ENCODE results near the gene EPHB6.

Gene EPHB6

GRCh38 chr7:142899661-142900060, 44.8 kb downstream of the EPHB6 start:
- DNase-seq: no peak

- DNase-seq: no peak
These were observed 46.8 kb downstream of the EPHB6 start for GRCh38 chr7:142901426-142902259.

GRCh38 chr7:142904128-142904527, 49.3 kb downstream of the EPHB6 start:
- no peak for DNase-seq

DNA sequence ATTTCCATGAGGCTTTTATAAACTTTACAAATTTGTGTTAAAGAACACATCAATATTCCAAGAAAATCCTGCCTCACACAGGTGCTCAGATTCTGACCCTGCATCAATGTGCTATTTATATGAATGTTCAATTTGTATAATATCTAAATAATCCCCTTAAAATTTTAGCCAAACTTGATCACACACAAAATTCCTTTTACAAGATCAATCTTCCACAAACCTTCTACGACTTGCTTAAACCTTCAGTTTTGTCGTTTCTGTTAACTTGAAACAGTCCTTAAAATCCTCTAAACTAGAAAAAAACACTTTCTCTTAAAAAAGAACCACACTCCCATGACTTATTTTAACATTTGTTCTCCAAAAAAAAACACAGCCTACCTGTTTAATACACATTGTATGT, 50.9 kb downstream of the EPHB6 start:
- no peak for DNase-seq

DNA sequence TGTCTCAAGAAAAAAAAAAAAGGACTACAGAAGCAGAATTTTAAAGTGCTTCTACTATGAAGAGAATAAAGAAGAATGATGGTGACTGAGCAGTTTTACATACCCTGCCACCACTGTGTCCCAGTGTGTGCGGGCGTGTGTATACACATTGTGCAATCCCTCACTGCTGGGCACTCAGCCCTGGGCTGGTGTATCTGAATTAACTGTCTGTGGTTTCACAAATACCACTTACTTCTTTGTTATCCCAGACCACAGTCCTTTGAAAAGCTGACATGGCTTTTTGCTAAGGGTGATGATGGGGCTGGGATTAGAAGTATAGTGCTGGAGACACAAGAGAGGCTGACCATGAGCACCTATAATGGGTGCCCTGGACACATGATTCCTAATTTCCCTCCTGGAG, 51.8 kb downstream of the EPHB6 start:
- no peak for DNase-seq

DNA sequence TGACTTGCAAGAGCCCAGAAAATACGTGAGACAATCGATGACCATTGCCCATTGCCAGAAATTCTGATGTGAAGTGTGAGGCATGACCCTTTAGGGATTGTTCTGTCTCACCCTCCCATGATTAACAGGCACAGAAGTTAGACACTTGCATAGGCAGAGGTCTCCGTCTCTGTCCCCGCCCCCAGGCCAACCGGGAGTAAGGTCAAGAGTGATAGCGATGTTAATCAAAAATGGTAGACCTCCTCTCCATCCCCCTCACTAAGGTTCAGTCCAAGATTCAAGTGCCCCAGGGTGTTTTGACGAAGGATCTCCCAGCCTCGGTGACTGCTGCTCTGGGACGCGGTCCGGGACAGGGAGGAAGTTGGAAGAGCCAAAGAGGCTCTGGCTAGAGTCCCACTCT, 53.4 kb downstream of the EPHB6 start:
- DNase-seq: no peak

DNA sequence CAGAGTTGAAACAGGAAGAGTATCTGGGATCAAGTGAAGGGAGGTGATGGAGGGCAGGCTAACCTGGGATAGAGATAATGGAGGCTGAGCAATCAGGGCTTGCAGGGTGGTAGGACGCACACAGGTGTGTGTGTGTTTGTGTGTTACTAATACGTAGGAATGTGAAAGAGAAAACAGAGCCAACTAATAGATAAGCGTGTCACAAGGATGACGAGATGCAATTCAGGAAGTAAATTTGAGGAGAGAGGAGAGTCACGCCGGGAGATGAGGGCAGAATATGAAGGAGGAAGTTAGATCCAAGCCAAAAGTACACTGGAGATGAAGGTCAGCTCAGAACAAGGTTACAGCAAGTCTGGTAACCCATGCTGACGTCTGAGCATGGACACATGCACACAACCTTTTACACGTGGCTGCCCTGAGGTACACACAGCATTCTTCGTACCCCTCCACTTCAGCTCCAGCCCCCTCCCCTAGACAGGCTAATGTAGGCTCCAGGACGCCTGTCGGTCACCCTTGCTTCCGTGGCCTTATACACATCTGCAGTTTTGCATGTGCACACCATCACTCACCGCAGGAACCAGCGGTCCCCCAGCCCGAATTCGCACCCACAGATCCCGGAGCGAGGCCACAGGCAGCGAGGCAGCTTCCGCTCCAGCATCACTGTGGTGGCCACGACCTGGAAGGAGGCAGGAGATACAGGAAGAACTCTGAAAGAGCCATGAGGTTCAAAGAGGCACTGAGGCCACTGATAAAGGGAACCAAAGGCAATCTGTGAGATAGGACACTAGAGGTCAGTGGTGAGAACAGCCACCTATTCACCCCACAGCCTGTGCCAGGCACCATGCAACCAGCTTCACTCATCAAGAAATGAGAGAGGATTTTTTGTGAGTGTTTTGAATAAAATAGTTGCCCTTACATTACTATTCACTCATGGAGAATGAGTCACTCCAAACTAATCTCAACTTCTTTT, 54.3 kb downstream of the EPHB6 start:
- no peak for DNase-seq

- DNase-seq: no peak
These were observed 55.2 kb downstream of the EPHB6 start for GRCh38 chr7:142910031-142910433.

DNA sequence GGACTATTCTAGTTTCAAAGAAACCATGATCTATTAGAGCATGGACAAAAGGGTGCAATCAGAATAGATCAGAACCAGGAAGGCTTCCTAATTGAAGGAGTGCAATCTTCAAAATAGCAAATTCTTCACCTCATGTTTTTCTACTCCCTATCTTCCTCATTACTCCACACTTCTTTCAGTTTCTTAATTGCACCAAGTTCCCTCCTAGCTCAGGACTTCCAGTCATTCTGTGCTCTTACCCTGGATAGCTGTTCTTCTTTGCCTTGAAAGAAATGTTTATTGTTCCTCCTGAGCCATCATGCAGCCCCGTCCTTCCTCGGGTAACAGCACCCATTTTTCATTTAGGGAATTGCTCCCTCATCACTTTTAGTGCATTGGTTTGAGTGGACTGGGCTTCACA, 55.6 kb downstream of the EPHB6 start:
- no peak for DNase-seq

DNA sequence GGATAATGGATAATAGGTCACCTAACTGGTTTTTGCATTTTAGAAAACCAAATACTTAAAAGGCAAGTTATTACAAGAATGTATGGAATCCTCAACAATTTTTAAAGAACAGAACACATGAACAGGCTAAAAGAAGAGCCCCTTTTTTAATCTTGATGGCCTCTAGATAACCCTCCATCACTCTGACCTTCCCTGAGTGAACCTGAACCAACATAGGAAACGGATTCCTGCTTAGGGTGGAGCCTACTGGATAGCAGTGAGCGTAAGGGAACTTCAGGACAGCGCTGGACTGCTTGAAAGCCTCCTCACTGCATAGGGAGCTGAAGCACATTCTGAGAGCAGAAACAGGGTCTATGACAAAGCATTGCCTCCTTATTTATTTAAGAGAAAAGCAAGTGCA, 58.2 kb downstream of the EPHB6 start:
- DNase-seq: no peak

DNA sequence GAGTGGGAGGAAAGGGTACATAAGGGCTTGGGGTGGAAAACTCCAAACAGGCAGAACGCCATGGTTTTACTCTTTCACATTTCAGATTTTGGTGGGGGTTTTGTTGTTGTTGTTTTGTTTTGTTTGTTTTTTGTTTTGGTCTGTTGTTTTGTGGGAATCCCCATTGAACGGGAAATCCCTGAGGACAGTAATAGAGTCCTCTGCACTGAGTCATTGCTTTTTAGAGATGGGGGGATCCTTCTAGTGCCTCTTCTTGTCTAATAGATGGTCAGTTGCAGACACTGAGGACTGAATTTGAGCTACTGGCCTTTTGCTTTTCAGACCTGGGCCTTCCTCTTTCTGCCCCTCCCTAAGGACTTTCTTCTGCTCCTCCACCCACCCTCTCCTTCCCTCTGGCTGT, 58.7 kb downstream of the EPHB6 start:
- DNase-seq: no peak

- DNase-seq: no peak
These were observed 59.2 kb downstream of the EPHB6 start for GRCh38 chr7:142914121-142914520.

DNA sequence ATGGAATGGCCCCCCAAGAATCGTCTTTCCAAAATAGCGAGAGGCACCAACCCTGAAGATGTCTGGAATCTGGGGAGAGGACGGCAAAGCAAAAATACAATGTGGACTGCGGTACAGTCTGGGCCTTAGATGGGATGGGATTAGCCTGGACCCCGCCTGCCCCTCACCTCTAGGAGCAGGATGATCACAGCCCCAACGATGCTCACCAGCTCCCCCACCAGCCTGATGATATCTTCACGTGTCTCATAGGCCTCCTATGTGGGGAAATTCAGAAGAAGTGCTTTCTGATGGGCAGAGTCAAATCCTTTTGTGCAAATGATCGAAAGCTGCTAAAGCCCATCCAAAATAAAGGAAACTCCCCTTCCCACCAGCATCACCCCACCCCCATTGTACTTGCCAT, 60.4 kb downstream of the EPHB6 start:
- DNase-seq: no peak

GRCh38 chr7:142916508-142916907, 61.6 kb downstream of the EPHB6 start:
- DNase-seq: no peak

DNA sequence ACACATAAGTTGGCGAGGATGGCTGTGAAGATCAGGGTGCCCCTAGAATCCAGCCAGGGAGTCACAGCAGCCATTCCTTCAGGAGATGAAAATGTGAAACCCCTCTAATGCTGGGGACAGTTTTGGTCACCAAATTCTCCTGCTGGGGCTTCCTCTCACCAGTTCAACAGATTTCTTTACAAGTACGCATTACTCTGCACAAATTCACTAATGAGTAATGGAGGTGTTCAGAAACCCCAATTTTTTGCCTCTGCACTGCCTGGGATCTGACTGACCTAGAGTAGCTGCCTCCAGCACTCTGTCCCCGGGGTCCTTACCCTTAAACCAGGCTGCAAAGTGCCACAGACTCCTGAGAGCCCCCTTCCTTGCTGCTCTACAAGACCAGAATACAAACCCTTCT, 62.6 kb downstream of the EPHB6 start:
- no peak for DNase-seq

DNA sequence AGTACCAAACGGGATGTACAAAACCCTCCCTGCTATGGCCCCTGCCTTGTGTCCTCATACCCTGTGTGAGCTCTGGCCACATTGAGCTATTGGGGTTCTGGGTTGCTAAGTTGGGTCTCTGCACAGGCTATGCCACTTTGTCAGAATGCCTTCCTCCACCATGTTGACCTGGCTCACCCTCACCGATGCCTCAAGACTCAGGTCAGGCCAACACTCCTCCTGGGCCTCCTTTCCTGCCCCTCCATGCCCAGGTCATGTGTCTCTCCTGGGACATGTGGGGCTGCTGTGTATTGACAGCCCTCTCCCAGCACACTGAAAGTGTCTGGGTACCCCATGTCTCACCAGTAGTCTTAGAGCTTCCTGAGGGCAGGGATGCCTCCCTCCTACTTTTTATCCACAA, 64.0 kb downstream of the EPHB6 start:
- no peak for DNase-seq

DNA sequence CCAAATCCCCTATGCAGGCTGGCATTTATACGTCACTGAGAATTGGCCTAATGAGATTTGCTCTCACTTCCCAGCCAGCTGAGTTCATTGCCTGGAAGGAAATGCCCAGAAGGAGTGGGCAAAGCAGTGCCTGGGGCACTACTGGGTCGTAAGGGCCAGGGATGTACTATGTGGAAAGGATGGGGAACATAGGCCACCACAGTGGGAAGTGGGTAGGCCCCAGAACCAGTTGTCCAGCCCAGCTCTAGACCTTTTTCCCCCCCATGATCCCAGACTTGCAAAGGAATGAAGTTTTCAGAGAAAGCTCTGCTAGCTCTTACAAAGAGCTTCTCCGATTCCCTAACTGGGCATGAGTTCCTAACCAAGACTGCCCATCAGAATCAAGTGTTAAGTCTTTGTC, 64.8 kb downstream of the EPHB6 start:
- DNase-seq: no peak
